Activated CD8-positive, alpha-beta memory T cell treated with anti-CD3 and anti-CD28 coated beads, Interleukin-2, amount 50 U/mL, for 24 hours (primary cell): ENCODE results near the gene DLK1.

Source experiments
- DNase-seq: peaks from one replicate; pipeline ENCODE4 v3.0.0-alpha.2; 2020; ENCODE audit errors: extremely low read depth

DLK1 gene

GRCh38 chr14:100733152-100733850 lies 6.6 kb downstream of the DLK1 start:
- no peak for DNase-seq

GRCh38 chr14:100734031-100734990 lies 7.6 kb downstream of the DLK1 start:
- DNase-seq, result no peak

GRCh38 chr14:100735271-100735670 lies 8.6 kb downstream of the DLK1 start:
- no peak for DNase-seq

DNA sequence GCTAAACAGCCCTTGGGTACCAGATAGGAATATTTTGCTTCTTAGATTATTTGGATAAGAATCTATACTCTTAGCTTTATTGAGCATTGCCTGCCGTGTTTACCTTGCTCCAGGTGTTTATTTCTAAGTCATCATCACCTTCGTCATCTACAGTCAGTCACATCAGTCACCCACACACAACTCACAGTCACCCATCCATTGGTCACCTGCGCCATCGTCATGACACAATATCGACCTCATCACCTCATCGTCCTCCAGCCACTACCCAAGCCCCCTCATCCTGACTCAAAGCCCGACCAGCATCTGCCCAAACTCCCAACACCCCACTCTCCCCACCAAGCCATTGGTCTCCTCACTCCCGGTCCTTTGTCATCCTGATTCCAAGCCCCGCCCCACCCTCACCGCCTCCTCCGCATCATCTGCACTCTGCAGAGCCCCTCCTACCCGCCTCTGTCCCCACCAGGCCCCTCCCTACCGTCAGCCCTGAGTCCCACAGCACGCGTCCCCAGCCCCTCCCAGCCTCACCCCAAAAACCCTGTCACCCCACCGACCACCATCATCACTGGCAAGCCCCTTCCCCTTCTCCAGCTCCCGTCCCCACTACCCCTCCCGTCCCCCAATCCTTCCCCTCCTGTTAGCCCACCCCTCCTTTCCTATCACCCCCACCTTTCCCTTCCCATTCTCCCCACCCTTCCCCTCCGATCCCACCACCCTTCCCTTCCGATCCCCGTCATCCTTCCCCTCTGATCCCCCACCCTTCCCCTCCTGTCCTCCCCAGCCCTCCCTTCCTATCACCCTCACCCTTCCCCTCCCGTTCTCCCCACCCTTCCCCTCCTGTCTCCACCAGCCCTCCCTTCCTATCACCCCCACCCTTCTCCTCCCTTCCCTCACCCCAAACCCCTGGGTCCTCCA lies 9.8 kb downstream of the DLK1 start:
- DNase-seq, result no peak

DNA sequence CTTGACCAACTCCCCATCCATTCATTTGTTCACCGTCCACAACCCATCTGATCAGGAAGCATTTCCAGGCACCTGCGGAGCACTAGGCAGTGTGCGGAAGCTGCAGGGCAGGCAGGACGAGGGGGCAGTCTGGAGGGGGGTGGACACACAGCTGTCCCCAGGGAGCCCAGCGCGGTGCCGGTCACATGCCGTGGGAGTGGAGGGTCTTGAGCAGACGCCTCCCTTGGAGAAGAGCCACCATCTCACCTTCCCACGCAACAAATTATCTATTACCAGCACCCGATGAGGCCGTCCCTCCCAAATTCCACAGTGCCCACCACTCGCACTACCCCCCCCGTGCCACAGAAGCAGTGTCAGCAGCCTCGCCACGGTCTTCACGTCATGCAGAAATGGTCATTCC lies 10.8 kb downstream of the DLK1 start:
- no peak for DNase-seq

DNA sequence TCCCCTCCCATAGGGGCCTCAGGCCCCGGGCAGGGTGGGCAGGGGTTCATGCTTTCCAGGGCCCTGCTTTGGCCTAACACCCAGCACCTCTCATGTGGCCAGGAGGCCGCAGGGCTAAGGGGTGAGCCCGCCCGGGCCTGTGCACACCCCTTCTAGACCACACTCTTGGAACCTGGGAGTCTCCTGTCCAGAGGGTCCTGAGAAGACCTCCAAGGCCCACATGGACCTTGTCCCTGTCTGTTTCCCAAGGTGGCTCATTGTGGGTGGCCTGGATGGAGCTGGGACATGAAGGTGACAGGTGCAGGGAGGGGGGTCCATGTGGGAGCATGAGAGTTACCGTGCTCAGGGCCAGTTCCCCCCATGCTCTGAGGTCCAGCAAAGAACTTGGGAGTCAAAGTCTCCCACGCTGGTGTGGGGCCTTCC lies 11.6 kb downstream of the DLK1 start:
- no peak for DNase-seq

GRCh38 chr14:100738704-100739131 lies 12.0 kb downstream of the DLK1 start:
- DNase-seq, result no peak

DNA sequence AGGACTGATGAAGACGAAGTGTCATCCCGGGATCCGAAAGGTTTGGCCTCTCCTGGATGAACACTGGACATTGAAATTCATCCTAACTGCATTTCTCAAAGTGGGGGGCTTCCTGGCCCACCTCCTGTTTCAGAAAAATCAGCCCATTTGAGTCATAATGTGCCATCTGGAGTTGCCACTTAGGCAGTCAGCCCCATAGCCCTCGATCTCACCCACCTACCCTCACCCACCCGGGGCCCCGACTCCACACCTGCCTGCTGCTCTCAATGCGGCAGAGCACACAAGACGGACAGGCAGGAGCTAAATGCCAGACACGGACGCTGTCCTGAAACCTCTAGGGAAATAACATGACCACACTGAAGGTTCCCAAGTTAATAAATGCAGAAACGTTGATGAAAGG lies 12.6 kb downstream of the DLK1 start:
- no peak for DNase-seq

DNA sequence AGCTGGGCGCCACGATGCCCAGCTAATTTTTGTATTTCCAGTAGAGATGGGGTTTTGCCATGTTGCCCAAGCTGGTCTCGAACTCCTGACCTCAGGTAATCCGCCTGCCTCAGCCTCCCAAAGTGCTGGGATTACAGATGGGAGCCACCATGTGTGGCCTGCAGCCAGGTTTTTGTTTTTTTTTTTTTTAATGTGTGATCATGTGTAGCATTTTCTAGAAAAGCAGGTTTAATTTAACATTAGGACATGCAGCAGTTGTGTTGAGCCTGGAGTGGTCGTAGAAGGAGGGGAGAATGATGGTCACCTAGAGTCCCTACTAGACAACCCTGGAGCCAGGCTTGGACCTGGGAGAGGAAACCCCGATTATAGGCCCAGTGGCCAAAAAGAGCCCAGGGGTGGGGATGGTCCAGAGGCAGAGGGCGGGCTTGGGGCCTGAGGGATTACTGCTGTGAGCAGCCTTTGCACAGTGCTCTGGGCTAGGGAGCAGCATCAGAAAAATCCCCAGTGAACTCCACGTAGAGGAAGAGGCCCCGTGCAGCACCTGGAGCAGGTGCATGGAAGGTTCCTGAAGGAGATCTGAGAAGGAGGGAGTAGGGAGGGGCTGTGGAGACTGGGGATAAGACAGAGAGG lies 13.6 kb downstream of the DLK1 start:
- no peak for DNase-seq

GRCh38 chr14:100740929-100741328 lies 14.2 kb downstream of the DLK1 start:
- no peak for DNase-seq

DNA sequence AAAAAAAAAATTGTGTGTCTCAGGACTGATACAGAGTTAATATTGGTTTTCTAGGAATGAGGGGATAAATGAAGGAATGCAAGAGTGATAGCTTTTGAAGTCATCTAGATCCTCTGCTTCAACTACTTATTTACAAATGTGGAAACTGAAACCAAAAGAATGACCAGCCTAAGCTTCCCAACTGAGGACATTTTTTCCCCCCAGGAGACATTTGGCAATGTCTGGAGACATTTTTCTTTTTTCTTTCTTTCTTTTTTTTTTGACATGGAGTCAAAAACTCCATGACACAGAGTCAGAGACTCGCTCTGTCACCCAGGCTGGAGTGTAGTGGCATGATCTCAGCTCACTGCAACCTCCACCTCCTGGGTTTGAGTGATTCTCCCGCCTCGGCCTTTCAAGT lies 15.3 kb downstream of the DLK1 start:
- DNase-seq, result no peak

DNA sequence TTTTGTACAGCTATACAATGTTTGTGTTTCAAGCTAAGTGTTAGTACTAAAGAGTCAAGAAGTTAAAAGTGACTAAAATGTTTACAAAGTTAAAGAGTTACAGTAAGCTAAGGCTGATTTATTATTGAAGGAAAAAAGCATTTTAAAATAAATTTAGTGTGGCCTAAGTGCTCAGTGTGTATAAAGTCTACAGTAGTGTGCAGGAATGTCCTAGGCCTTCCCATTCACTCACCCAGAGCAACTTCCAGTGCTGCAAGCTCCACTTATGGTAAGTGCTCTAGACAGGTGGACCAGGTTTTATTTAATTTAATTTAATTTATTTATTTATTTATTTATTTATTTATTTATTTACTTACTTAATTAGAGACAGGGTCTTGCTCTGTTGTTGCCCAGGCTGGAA lies 19.6 kb downstream of the DLK1 start:
- DNase-seq, result no peak

- DNase-seq, result no peak
These were observed 20.4 kb downstream of the DLK1 start for GRCh38 chr14:100747021-100747586.

DNA sequence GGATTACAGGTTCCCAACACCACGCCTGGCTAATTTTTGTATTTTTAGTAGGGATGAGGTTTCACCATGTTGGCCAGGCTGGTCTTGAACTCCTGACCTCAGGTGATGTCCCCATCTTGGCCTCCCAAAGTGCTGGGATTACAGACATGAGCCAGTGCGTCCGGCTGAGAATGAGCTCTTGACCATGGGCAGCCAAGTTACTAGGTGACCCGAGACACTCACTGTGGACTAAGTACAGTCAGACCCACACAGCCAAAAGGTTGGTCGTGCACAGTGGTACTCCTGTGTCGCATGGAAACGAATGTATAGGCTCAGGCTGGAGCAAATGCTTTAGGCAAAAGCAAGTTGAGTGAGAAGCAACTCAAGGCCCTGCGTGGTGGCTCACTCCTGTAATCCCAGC lies 21.0 kb downstream of the DLK1 start:
- DNase-seq, result no peak

DNA sequence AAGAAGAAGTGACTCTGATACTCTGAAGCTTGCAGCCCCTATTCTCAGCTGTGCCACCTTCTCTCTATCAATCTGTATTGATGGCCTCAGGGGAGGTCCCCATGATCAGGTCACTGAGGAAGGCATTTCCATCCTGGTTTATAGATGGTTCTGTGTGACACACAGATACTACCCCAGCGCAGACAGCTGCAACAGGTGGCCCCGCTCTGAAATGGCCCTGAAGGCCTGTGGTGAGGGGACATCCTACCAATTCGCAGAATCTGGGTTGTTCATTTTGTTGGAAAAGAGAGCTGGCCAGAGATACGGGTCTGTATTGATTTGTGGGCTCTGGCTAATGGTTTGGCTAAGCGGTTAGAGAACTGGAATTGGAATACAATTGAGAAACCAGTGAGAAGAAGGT lies 21.7 kb downstream of the DLK1 start:
- DNase-seq, result no peak

DNA sequence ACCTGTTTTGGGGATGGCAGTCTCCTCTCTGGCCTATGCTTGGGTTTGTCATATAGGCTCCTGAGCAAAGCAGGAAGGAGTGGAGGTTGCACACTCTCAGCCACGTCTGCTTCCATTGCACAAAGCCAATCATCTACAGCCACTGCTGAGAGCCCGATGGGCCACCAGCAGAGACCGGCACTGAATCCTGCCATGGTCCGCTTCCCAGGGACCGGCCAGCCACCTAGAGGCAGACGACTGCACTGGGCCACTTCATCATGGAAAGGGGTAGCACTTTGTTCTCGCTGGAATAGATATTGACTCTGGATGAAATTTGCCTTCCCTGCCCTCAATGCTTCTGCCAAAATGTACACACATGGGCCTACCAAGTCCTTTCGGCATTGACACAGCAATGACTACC lies 22.3 kb downstream of the DLK1 start:
- no peak for DNase-seq

DNA sequence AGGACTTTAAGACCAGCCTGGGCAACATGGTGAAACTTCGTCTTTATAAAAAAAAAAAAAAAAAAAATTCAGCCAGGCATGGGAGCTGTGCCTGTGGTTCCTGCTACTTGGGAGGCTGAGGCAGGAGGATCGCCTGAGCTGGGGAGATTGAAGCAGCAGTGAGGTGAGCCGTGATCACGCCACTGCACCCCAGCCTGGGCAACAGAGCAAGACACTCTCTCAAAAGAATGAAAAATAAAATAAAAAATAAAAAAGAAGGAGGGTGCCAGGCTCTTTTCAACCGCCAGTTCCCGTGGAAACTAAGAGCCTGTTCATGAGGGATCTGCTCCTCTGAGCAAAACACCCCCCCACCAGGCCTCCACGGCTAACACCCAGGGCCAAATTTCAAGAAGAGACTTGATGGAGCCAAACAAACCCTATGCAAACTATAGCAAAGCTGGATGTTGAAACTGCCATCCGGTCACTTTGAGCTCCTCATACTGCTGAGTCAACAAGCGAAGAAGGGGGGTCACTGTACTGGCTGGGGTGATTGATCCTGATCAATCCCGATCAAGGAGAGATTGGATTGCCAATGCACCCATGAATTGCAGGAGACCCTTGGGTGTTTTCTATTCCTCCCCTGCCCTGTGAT lies 23.4 kb downstream of the DLK1 start:
- DNase-seq, result no peak

GRCh38 chr14:100750762-100751699 lies 24.3 kb downstream of the DLK1 start:
- no peak for DNase-seq

- DNase-seq, result no peak
These were observed 27.3 kb downstream of the DLK1 start for GRCh38 chr14:100754020-100754419.

GRCh38 chr14:100755649-100756048 lies 29.0 kb downstream of the DLK1 start:
- DNase-seq, result no peak
